SK-N-SH treated with all-trans-retinoic acid at 6 μM for 48 hours (cell line): ENCODE results near the gene MYBPC1.

Experiments
- ATAC-seq: fragments of 200-7000 bp; cut with Tn5 transposase; 3 replicates; pipeline ENCODE4 v1.9.1; 2020; ENCODE audit warnings: mild to moderate bottlenecking, moderate library complexity
- ARNTL ChIP-seq: fragments of 450-650 bp; formaldehyde crosslinking; IDR thresholded peaks from 2 replicates; pipeline ENCODE4 v1.5.0; 2020; ENCODE audit warnings: low read depth, mild to moderate bottlenecking, moderate library complexity, borderline replicate concordance
- BACH2 ChIP-seq: fragments of 250-450 bp; sonication (Bioruptor Pico); IDR thresholded peaks from 2 replicates; pipeline ENCODE4 v1.9.0; 2021; ENCODE audit warnings: mild to moderate bottlenecking, borderline replicate concordance
- CREB5 ChIP-seq: fragments of 250-450 bp; sonication (Bioruptor Pico); IDR thresholded peaks from 2 replicates; pipeline ENCODE4 v1.5.1; 2020; ENCODE audit warnings: low read depth, mild to moderate bottlenecking, moderate library complexity
- CSDC2 ChIP-seq: fragments of 250-450 bp; sonication (Bioruptor Pico); IDR thresholded peaks from 2 replicates; pipeline ENCODE4 v1.5.0; 2020; ENCODE audit warnings: mild to moderate bottlenecking, moderate library complexity
- CSRNP3 ChIP-seq: fragments of 250-450 bp; sonication (Bioruptor Pico); IDR thresholded peaks from 2 replicates; pipeline ENCODE4 v1.5.1; 2021; ENCODE audit warnings: mild to moderate bottlenecking, moderate library complexity
- ESRRG ChIP-seq: fragments of 250-450 bp; sonication (Bioruptor Pico); IDR thresholded peaks from 2 replicates; pipeline ENCODE4 v1.6.1; 2021; ENCODE audit warnings: mild to moderate bottlenecking
- GLIS3 ChIP-seq: fragments of 250-450 bp; sonication (Bioruptor Pico); IDR thresholded peaks from 2 replicates; pipeline ENCODE4 v1.5.0; 2020; ENCODE audit warnings: mild to moderate bottlenecking, moderate library complexity
- ISL1 ChIP-seq: fragments of 250-450 bp; sonication (Bioruptor Pico); IDR thresholded peaks from 2 replicates; pipeline ENCODE4 v2.1.2; 2022; ENCODE audit warnings: mild to moderate bottlenecking, moderate library complexity
- OSR1 ChIP-seq: fragments of 250-450 bp; sonication (Bioruptor Pico); IDR thresholded peaks from 2 replicates; pipeline ENCODE4 v1.8.0; 2022; ENCODE audit warnings: moderate library complexity, mild to moderate bottlenecking, inconsistent platforms
- POU6F1 ChIP-seq: fragments of 250-450 bp; sonication (Bioruptor Pico); IDR thresholded peaks from 2 replicates; pipeline ENCODE4 v1.8.0; 2021; ENCODE audit warnings: low read depth, mild to moderate bottlenecking, moderate library complexity, borderline replicate concordance
- PPARA ChIP-seq: fragments of 250-450 bp; sonication (Bioruptor Pico); IDR thresholded peaks from 2 replicates; pipeline ENCODE4 v1.5.0; 2020; ENCODE audit warnings: mild to moderate bottlenecking, borderline replicate concordance
- RARB ChIP-seq: fragments of 250-450 bp; sonication (Bioruptor Pico); IDR thresholded peaks from 2 replicates; pipeline ENCODE4 v1.8.0; 2021; ENCODE audit warnings: mild to moderate bottlenecking, moderate library complexity
- SNAI2 ChIP-seq: fragments of 250-450 bp; sonication (Bioruptor Pico); IDR thresholded peaks from 2 replicates; pipeline ENCODE4 v1.5.0; 2020; ENCODE audit warnings: mild to moderate bottlenecking, moderate library complexity
- TCF4 ChIP-seq: fragments of 250-450 bp; sonication (Bioruptor Pico); IDR thresholded peaks from 2 replicates; pipeline ENCODE4 v1.8.0; 2021; ENCODE audit warnings: mild to moderate bottlenecking, moderate library complexity, borderline replicate concordance
- TOX ChIP-seq: fragments of 250-450 bp; sonication (Bioruptor Pico); IDR thresholded peaks from 2 replicates; pipeline ENCODE4 v1.8.0; 2021; ENCODE audit warnings: mild to moderate bottlenecking, moderate library complexity, borderline replicate concordance
- TSHZ2 ChIP-seq: fragments of 250-450 bp; sonication (Bioruptor Pico); IDR thresholded peaks from 2 replicates; pipeline ENCODE4 v1.5.0; 2020; ENCODE audit warnings: mild to moderate bottlenecking, moderate library complexity
- ZC3H10 ChIP-seq: fragments of 250-450 bp; sonication (Bioruptor Pico); IDR thresholded peaks from 2 replicates; pipeline ENCODE4 v1.5.1; 2021; ENCODE audit warnings: mild to moderate bottlenecking, moderate library complexity
- ZFP3 ChIP-seq: fragments of 250-450 bp; sonication (Bioruptor Pico); IDR thresholded peaks from 2 replicates; pipeline ENCODE4 v1.5.0; 2020; ENCODE audit warnings: mild to moderate bottlenecking, moderate library complexity
- ZFP30 ChIP-seq: fragments of 450-650 bp; formaldehyde crosslinking; IDR thresholded peaks from 2 replicates; pipeline ENCODE4 v1.5.0; 2022; ENCODE audit warnings: mild to moderate bottlenecking, moderate library complexity
- ZNF70 ChIP-seq: fragments of 450-650 bp; formaldehyde crosslinking; IDR thresholded peaks from 2 replicates; pipeline ENCODE4 v1.5.0; 2020; ENCODE audit warnings: mild to moderate bottlenecking, moderate library complexity
- TF ChIP-seq, protein P1 (sequence below): fragments of 250-450 bp; sonication (Bioruptor Pico); IDR thresholded peaks from 2 replicates; pipeline ENCODE4 v1.8.0; 2020; ENCODE audit warnings: mild to moderate bottlenecking, moderate library complexity, borderline replicate concordance

The MYBPC1 gene

GRCh38 chr12:101619858-101620761 lies 25.3 kb downstream of the MYBPC1 start:
- no peak for ATAC-seq
- TF ChIP-seq TOX (no peak), OSR1 (CRISPR knock-in tag) (no peak)
- TF ChIP-seq, protein P1, sequence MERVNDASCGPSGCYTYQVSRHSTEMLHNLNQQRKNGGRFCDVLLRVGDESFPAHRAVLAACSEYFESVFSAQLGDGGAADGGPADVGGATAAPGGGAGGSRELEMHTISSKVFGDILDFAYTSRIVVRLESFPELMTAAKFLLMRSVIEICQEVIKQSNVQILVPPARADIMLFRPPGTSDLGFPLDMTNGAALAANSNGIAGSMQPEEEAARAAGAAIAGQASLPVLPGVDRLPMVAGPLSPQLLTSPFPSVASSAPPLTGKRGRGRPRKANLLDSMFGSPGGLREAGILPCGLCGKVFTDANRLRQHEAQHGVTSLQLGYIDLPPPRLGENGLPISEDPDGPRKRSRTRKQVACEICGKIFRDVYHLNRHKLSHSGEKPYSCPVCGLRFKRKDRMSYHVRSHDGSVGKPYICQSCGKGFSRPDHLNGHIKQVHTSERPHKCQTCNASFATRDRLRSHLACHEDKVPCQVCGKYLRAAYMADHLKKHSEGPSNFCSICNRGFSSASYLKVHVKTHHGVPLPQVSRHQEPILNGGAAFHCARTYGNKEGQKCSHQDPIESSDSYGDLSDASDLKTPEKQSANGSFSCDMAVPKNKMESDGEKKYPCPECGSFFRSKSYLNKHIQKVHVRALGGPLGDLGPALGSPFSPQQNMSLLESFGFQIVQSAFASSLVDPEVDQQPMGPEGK (CRISPR knock-in tag): no peak

GRCh38 chr12:101620762-101621133 lies 26.0 kb downstream of the MYBPC1 start:
- ATAC-seq: no peak
- TF ChIP-seq SNAI2 (CRISPR knock-in tag) (no peak), BACH2 (CRISPR knock-in tag) (no peak), ARNTL (CRISPR knock-in tag) (no peak), TCF4 (CRISPR knock-in tag) (no peak), ISL1 (CRISPR knock-in tag) (no peak), ZC3H10 (no peak), TOX (no peak), RARB (CRISPR knock-in tag) (no peak), CSRNP3 (CRISPR knock-in tag) (no peak), CSDC2 (no peak), OSR1 (CRISPR knock-in tag) (no peak), ZFP3 (CRISPR knock-in tag) (no peak), CREB5 (no peak), POU6F1 (CRISPR knock-in tag) (no peak), ZFP30 (no peak), GLIS3 (CRISPR knock-in tag) (no peak), TSHZ2 (no peak)
- TF ChIP-seq, protein P1 (CRISPR knock-in tag): no peak

DNA sequence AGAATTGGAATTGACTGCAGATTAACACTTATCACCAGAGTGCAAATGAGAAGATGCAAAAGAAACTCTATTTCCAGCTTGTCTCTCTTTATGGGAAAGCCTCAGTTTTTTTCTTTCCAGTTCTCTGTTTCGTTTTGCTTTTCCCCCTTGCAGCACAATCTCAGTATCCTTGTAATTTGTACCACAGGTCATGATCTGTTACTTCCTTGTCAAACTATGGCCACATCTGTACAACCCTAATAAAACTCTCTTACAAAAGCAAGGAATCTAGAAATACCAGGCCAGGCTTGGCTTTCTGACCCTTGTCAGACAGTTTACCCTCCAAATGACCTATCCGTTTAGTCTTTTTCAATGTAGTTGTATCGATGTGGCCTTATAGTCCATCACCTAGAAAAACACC lies 33.9 kb downstream of the MYBPC1 start:
- no peak for TF ChIP-seq RARB (CRISPR knock-in tag)
- TF ChIP-seq ZFP3 (CRISPR knock-in tag): no peak
- no peak for TF ChIP-seq PPARA (CRISPR knock-in tag)
- TF ChIP-seq ZC3H10: no peak
- no peak for TF ChIP-seq CSDC2
- TF ChIP-seq SNAI2 (CRISPR knock-in tag): no peak
- TF ChIP-seq ZNF70 (CRISPR knock-in tag): no peak
- no peak for TF ChIP-seq POU6F1 (CRISPR knock-in tag)
- no peak for TF ChIP-seq ESRRG
- TF ChIP-seq CREB5: no peak
- TF ChIP-seq GLIS3 (CRISPR knock-in tag): no peak
- TF ChIP-seq, all 23 proteins: peak for 0

More for the DNA sequence above, 33.9 kb downstream of the MYBPC1 start:
- ATAC-seq: no peak
